ENCODE data around the gene OCIAD1. TPM values are rescaled to one million over a fixed set of nuclear protein-coding genes. Genes with fewer than 3 reads are reported as not detected.
A peak's percentile ranks its signal among the peaks of the same experiment; 100 is the strongest.
"Not testable (repeated sequence)": the region's sequence is repeated elsewhere in the genome, so short reads cannot be mapped to it uniquely, and the experiment has no call there.

OCIAD1 gene
- total and polyA plus RNA-seq, 5 experiments from 2014 or later, result 125 to 191 (median 172) TPM

- Mint-ChIP-seq H3K4me1 (peaks cover 0 to 3% (median 0%) of the 10 kb centered on the region in 4 donors), H3K27ac (peak overlapping the region in 2 of 10 donors; percentile 32 to 73), H3K4me3 (no peak overlapping the region), H3K36me3 (peaks cover 7 to 36% (median 11%) of the 10 kb centered on the region in 3 donors), H3K9me3 (peaks cover 4 to 12% (median 6%) of the 10 kb centered on the region in 9 donors), H3K27me3 (no peaks in the 10 kb centered on the region)
- ATAC-seq, result no peak
- POLR2A ChIA-PET, result no interaction called here
- DNase-seq, result no peak
Measured at GRCh38 chr4:48862661-48863060, 31.8 kb downstream of the OCIAD1 start.

DNA sequence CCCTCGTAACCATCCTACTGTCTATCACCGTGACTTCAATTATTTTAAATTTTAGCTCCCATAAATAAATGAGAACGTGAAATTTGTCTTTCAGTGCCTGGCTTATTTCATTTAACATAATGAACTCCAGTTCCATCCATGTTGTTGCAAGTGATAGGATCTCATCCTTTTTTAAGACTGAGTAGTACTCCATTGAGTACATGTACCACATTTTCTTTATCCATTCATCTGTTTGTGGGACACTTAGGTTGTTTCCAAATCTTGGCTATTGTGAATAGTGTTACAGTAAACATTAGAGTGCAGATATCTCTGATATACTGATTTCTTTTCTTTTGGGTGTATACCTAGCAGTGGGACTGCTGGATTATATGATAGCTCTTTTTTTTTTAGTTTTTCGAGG is 32.8 kb downstream of the OCIAD1 start:
- peaks cover 4 to 26% (median 13%) of the 10 kb centered on the region in 3 donors for H3K36me3 Mint-ChIP-seq
- no peak overlapping the region for H3K4me3 Mint-ChIP-seq
- ATAC-seq, result no peak
- DNase-seq, result no peak
- H3K4me1 Mint-ChIP-seq, result no peaks in the 10 kb centered on the region
- no peaks in the 10 kb centered on the region for H3K27me3 Mint-ChIP-seq
- H3K27ac Mint-ChIP-seq, result no peak overlapping the region
- peaks cover 4 to 12% (median 7%) of the 10 kb centered on the region in 9 donors for H3K9me3 Mint-ChIP-seq
- POLR2A ChIA-PET, result no interaction called here

DNA sequence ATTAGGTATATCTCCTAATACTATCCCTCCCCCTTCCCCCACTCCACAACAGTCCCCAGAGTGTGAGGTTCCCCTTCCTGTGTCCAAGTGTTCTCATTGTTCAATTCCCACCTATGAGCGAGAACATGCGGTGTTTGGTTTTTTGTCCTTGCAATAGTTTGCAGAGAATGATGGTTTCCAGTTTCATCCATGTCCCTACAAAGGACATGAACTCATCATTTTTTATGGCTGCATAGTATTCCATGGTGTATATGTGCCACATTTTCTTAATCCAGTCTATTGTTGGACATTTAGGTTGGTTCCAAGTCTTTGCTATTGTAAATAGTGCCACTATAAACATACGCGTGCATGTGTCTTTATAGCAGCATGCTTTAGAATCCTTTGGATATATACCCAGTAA is 33.8 kb downstream of the OCIAD1 start:
- not testable (repeated sequence) for H3K27ac Mint-ChIP-seq

DNA sequence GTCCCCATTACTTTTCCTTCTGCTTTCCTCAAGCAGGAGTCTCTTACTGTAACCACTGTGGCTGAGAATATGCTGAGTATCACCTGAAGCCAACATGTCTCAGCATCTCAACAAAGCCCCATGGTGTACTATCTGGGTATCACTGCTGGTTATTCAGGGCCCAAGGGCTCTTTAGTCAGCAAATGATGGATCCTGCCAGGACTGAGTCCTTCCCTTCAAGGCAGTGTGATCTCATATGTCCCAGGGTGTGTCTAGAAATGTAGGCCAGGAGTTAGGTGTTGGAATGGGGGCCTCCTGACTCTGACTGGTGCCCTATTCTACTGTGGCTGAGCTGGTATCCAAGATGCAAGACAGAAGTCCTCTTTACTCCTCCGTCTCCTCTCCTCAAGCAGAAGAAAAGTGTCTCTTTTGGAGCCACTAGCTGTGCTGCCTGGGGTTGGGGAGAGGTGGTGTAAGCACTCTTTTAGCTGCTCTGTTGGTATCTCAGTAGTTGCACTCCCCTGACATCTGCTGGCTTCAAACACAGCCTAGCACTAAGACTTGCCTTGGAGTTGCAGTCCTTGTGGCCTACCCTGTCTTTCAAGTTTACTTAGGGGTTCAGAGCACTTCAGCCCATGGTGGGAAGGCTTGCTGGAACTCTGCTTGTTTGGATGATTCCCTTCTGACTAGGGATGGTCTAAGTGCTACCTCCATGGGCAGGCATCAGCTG is 47.1 kb downstream of the OCIAD1 start:
- POLR2A ChIA-PET, result no interaction called here
- H3K9me3 Mint-ChIP-seq, result peaks cover 0 to 8% (median 2%) of the 10 kb centered on the region in 9 donors

More for the DNA sequence above, 33.8 kb downstream of the OCIAD1 start:
- Mint-ChIP-seq H3K9me3 (peaks cover 6 to 14% (median 9%) of the 10 kb centered on the region in 9 donors), H3K36me3 (peaks cover 4 to 23% (median 21%) of the 10 kb centered on the region in 3 donors)
- ATAC-seq, H3K4me1 Mint-ChIP-seq, DNase-seq, H3K27me3 Mint-ChIP-seq, H3K4me3 Mint-ChIP-seq, POLR2A ChIA-PET: not testable (repeated sequence)

GRCh38 chr4:48879561-48880442 is 48.9 kb downstream of the OCIAD1 start:
- peaks cover 0 to 4% (median 0%) of the 10 kb centered on the region in 5 donors for H3K27me3 Mint-ChIP-seq
- peaks cover 5 to 10% (median 5%) of the 10 kb centered on the region in 3 donors for H3K36me3 Mint-ChIP-seq
- H3K4me1 Mint-ChIP-seq, result peaks cover 0 to 1% (median 0%) of the 10 kb centered on the region in 4 donors
- POLR2A ChIA-PET, result no interaction called here
- peaks cover 0 to 5% (median 0%) of the 10 kb centered on the region in 9 donors for H3K9me3 Mint-ChIP-seq
- no peak overlapping the region for H3K27ac Mint-ChIP-seq
- DNase-seq (no peak), ATAC-seq (no peak)
- H3K4me3 Mint-ChIP-seq, result no peak overlapping the region

More for the DNA sequence above, 47.1 kb downstream of the OCIAD1 start:
- Mint-ChIP-seq H3K27me3 (peaks cover 0 to 4% (median 0%) of the 10 kb centered on the region in 5 donors), H3K4me1 (no peaks in the 10 kb centered on the region), H3K27ac (no peak overlapping the region), H3K4me3 (no peak overlapping the region), H3K36me3 (peaks cover 2 to 9% (median 2%) of the 10 kb centered on the region in 3 donors)
- DNase-seq, result no peak
- ATAC-seq, result no peak

- POLR2A ChIA-PET, H3K27ac Mint-ChIP-seq, DNase-seq, ATAC-seq, H3K9me3 Mint-ChIP-seq, H3K36me3 Mint-ChIP-seq, H3K4me1 Mint-ChIP-seq, H3K27me3 Mint-ChIP-seq, H3K4me3 Mint-ChIP-seq: not testable (repeated sequence)
Measured at GRCh38 chr4:48881646-48882045, 50.8 kb downstream of the OCIAD1 start.

DNA sequence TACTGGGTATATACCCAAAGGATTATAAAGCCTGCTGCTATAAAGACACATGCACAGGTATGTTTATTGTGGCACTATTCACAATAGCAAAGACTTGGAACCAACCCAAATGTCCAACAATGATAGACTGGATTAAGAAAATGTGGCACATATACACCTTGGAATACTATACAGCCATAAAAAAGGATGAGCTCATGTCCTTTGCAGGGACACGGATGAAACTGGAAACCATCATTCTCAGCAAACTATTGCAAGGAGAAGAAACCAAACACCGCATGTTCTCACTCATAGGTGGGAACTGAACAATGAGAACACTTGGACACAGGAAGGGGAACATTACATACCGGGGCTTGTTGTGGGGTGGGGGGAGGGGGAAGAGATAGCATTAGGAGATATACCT is 58.9 kb downstream of the OCIAD1 start:
- DNase-seq, H3K27me3 Mint-ChIP-seq, H3K4me3 Mint-ChIP-seq, H3K4me1 Mint-ChIP-seq, ATAC-seq, POLR2A ChIA-PET, H3K9me3 Mint-ChIP-seq: not testable (repeated sequence)
- Mint-ChIP-seq H3K36me3 (peaks cover 24 to 67% (median 58%) of the 10 kb centered on the region in 3 donors), H3K27ac (peak overlapping the region in 1 of 10 donors; percentile 48)

DNA sequence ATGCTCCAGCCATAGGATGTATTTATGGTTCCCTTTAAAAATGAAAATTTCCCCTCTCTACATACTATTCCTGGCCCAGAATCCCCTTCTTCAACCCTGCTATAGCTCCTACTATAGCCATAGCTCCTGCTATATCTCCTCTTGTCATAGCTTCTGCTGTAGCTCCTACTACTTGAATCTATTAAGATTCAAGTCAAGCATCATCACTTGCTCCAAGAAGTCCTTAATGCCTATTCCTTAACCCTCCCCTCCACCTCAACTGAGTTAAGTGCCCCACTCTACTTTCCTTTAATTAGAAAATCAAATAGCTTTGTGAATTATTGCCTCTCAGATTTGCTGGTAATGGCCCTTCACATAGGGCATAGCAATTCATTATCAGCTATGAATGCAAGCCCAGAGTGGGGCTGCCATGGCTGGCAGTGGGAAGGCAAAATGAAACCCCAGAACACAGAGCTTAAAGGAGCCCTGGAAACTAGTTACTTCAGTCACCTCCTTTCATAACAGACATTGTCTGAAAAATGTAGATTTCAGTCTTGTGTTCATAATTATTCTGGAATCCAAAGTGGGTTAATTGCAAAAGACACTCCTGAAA is 60.2 kb downstream of the OCIAD1 start:
- ATAC-seq, result no peak
- POLR2A ChIA-PET, result no interaction called here
- Mint-ChIP-seq H3K27ac (peak overlapping the region in 2 of 10 donors; percentile 10 to 17), H3K36me3 (peaks cover 30 to 81% (median 68%) of the 10 kb centered on the region in 3 donors), H3K9me3 (peaks cover 0 to 8% (median 5%) of the 10 kb centered on the region in 9 donors), H3K27me3 (no peaks in the 10 kb centered on the region), H3K4me3 (no peak overlapping the region), H3K4me1 (peaks cover 0 to 7% (median under 1%) of the 10 kb centered on the region in 4 donors)
- no peak for DNase-seq

DNA sequence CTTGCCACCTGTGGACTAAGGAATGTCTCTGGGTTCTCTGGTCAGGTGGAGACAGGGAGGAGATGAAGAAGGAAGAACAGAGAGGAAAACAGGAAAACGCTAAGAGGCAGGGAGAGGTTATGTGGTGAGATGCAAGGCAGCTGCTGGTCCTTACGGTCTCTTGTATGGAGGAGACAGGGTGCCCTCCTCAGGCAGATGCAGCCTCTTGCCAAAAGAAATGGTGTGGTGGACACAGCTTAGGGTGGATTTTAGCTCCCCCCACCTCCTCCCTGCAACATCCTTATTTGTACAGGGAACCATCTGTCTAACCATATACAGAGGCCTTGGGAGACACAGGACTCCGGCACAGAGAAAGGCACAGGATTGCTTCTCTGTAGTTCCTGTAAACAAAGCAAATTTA is 66.0 kb downstream of the OCIAD1 start:
- H3K4me3 Mint-ChIP-seq, result no peak overlapping the region
- DNase-seq, result no peak
- no peak for ATAC-seq
- H3K4me1 Mint-ChIP-seq, result peaks cover 26 to 47% (median 30%) of the 10 kb centered on the region in 4 donors
- H3K36me3 Mint-ChIP-seq, result peaks cover 22 to 96% (median 59%) of the 10 kb centered on the region in 3 donors
- POLR2A ChIA-PET, result interaction anchor here (1.4 kb wide), 1 partner anchor 9 kb away, joined by 6 read pairs; the partner anchor contains the start of gene OCIAD2
- H3K9me3 Mint-ChIP-seq, result no peaks in the 10 kb centered on the region
- peak overlapping the region in 5 of 10 donors; percentile 26 to 84 (median 72) for H3K27ac Mint-ChIP-seq
- H3K27me3 Mint-ChIP-seq, result no peaks in the 10 kb centered on the region

DNA sequence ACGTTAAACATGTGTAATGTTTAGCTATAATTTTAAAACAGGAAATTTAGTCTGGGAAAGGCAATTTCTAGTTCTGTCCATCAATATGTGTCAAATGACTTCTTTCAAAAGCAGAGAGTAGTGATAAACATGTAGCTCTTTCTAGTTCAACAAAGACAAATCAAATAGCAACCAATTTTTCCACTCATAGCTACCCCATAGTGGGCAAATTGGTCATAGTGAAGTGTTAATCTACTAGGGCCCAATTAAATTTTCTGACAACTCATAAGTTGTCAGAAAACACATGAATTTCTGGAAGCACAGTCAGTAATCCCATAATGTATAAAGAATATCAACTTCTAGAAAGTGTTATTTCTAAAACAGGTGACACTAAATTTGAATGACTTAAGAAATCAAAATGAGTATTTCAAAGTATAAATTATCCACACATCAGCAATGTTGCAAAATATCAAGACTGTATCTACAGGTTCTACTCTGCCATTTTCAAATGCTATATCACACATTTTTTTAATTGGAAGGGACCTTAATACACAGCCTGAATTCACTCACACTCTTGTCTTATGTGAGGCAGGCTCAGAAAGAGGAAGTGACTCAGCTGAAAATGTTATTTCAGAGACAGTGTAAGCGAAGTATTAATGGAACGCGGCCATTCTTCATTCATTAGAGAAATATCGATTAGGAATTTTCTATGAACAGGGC is 68.0 kb downstream of the OCIAD1 start:
- peaks cover 33 to 61% (median 44%) of the 10 kb centered on the region in 4 donors for H3K4me1 Mint-ChIP-seq
- H3K27ac Mint-ChIP-seq, result peak overlapping the region in 8 of 10 donors; percentile 7 to 72 (median 41)
- POLR2A ChIA-PET, result no interaction called here
- DNase-seq (no peak), ATAC-seq (no peak)
- H3K27me3 Mint-ChIP-seq, result no peaks in the 10 kb centered on the region
- peaks cover 8 to 96% (median 51%) of the 10 kb centered on the region in 3 donors for H3K36me3 Mint-ChIP-seq
- H3K9me3 Mint-ChIP-seq, result no peaks in the 10 kb centered on the region
- H3K4me3 Mint-ChIP-seq, result peak overlapping the region in 4 of 10 donors; percentile 4 to 36 (median 30)

GRCh38 chr4:48899432-48899749 is 68.5 kb downstream of the OCIAD1 start:
- Mint-ChIP-seq H3K36me3 (peaks cover 8 to 96% (median 47%) of the 10 kb centered on the region in 3 donors), H3K27me3 (no peaks in the 10 kb centered on the region), H3K4me3 (peak overlapping the region in 4 of 10 donors; percentile 2 to 36 (median 30)), H3K9me3 (no peaks in the 10 kb centered on the region), H3K27ac (peak overlapping the region in 5 of 10 donors; percentile 7 to 58 (median 48)), H3K4me1 (peaks cover 33 to 64% (median 48%) of the 10 kb centered on the region in 4 donors)
- no peak for ATAC-seq
- DNase-seq, result no peak
- POLR2A ChIA-PET, result no interaction called here

DNA sequence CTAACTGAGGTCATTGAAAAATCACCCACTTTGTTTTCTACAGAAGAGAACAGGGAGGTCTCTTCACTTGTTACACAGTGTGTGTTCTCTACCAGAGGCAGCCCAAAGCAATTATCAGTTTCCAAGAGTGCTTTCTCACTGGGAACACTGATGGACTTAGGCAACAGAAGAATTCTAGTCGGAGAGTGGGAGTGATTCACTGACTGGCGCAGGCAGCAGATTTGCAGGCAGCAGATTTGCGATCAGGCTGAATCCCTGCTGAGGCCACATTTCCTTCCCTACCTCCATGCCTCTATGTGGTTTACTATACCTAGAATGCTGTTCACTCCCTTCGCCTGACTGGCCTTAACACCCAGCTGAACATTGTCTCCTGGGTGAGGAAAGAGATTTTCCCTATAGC is 69.1 kb downstream of the OCIAD1 start:
- no peaks in the 10 kb centered on the region for H3K9me3 Mint-ChIP-seq
- peaks cover 36 to 69% (median 53%) of the 10 kb centered on the region in 4 donors for H3K4me1 Mint-ChIP-seq
- DNase-seq (no peak), ATAC-seq (no peak)
- peak overlapping the region in 8 of 10 donors; percentile 7 to 76 (median 50) for H3K27ac Mint-ChIP-seq
- POLR2A ChIA-PET, result no interaction called here
- no peaks in the 10 kb centered on the region for H3K27me3 Mint-ChIP-seq
- peaks cover 4 to 94% (median 42%) of the 10 kb centered on the region in 3 donors for H3K36me3 Mint-ChIP-seq
- no peak overlapping the region for H3K4me3 Mint-ChIP-seq
